ENCODE data around the gene LOC101059915.

LOC101059915 gene

GRCh38 chrX:71667328-71668247 lies at the start of gene LOC101059915:
TSS of gene LOC101059915 (plus strand) at chrX:71667546.
- no peak within 1 kb of the TSS for H3K4me3 ChIP-seq (ENCODE audit: low read depth, low read length)
- no peak for TF ChIP-seq CTCF (IDR thresholded peaks at IDR 0.05; ENCODE audit: low read depth, low read length)

- H3K4me3 ChIP-seq (ENCODE audit: low read depth, low read length): no peak overlapping the region
- TF ChIP-seq CTCF (IDR thresholded peaks at IDR 0.05; ENCODE audit: low read depth, low read length): no peak
Observed at GRCh38 chrX:71617742-71618141, 49.6 kb upstream of the LOC101059915 start.

GRCh38 chrX:71618303-71618721 lies 49.0 kb upstream of the LOC101059915 start, which contains the start of gene CXCR3:
TSS of gene CXCR3 (minus strand) at chrX:71618511. CDS start at chrX:71618449, 62 bp downstream.
- H3K4me3 ChIP-seq (ENCODE audit: low read depth, low read length): no peak within 1 kb of the TSS
- TF ChIP-seq CTCF (IDR thresholded peaks at IDR 0.05; ENCODE audit: low read depth, low read length): no peak

- H3K4me3 ChIP-seq (ENCODE audit: low read depth, low read length): no peak overlapping the region
Observed at GRCh38 chrX:71618787-71619186, 48.6 kb upstream of the LOC101059915 start.

GRCh38 chrX:71619193-71619592 lies 48.2 kb upstream of the LOC101059915 start:
- TF ChIP-seq CTCF (IDR thresholded peaks at IDR 0.05; ENCODE audit: low read depth, low read length): no peak
- H3K4me3 ChIP-seq (ENCODE audit: low read depth, low read length): no peak overlapping the region

More at GRCh38 chrX:71618787-71619186, 48.6 kb upstream of the LOC101059915 start:
- no peak for TF ChIP-seq CTCF (IDR thresholded peaks at IDR 0.05; ENCODE audit: low read depth, low read length)

GRCh38 chrX:71619986-71620385 lies 47.4 kb upstream of the LOC101059915 start:
- no peak for TF ChIP-seq CTCF (IDR thresholded peaks at IDR 0.05; ENCODE audit: low read depth, low read length)
- no peak overlapping the region for H3K4me3 ChIP-seq (ENCODE audit: low read depth, low read length)

GRCh38 chrX:71621603-71622002 lies 45.7 kb upstream of the LOC101059915 start:
- no peak overlapping the region for H3K4me3 ChIP-seq (ENCODE audit: low read depth, low read length)

More at GRCh38 chrX:71621603-71622002, 45.7 kb upstream of the LOC101059915 start:
- TF ChIP-seq CTCF (IDR thresholded peaks at IDR 0.05; ENCODE audit: low read depth, low read length): no peak

All from WI38 (cell line).